Neural progenitor cell (in vitro differentiated cells): ENCODE data around the gene CLCF1. TPM values are rescaled to one million over a fixed set of nuclear protein-coding genes. Genes with fewer than 3 reads are reported as not detected.
A peak's percentile ranks its signal among the peaks of the same experiment; 100 is the strongest.

ENCODE experiments used
- DNase-seq: peaks from one replicate; pipeline ENCODE4 v3.0.0-alpha.2; 2016; ENCODE audit warnings: low spot score
- H2AFZ ChIP-seq: fragments of 200-600 bp; sonication (generic); replicated peaks from 2 replicates; pipeline ENCODE4 v1.6.1; 2016; ENCODE audit warnings: antibody characterized with exemption
- H3F3A ChIP-seq: fragments of 200-600 bp; sonication (generic); 2 replicates; pipeline ENCODE4 v1.6.1; 2016; ENCODE audit warnings: antibody characterized with exemption, low read depth
- H3K27ac ChIP-seq: fragments of 200-600 bp; sonication (generic); 2 replicates; pipeline ENCODE4 v1.5.1; 2016; ENCODE audit warnings: mild to moderate bottlenecking
- H3K27me3 ChIP-seq: fragments of 200-600 bp; sonication (generic); 2 replicates; pipeline ENCODE4 v1.6.1; 2016; ENCODE audit warnings: mild to moderate bottlenecking, moderate library complexity
- H3K36me3 ChIP-seq: fragments of 200-600 bp; sonication (generic); 2 replicates; pipeline ENCODE4 v1.5.1; 2016
- H3K4me1 ChIP-seq: fragments of 200-600 bp; sonication (generic); 2 replicates; pipeline ENCODE4 v1.6.1; 2016; ENCODE audit warnings: mixed run types
- H3K4me2 ChIP-seq: fragments of 200-600 bp; sonication (generic); 2 replicates; pipeline ENCODE4 v1.6.1; 2016
- H3K4me3 ChIP-seq: fragments of 200-600 bp; sonication (generic); 2 replicates; pipeline ENCODE4 v1.5.1; 2016
- H3K79me2 ChIP-seq: fragments of 200-600 bp; sonication (generic); 2 replicates; pipeline ENCODE4 v1.6.1; 2016; ENCODE audit warnings: low read depth
- H3K9ac ChIP-seq: fragments of 200-600 bp; sonication (generic); 2 replicates; pipeline ENCODE4 v1.6.1; 2016
- H3K9me3 ChIP-seq: fragments of 200-600 bp; sonication (generic); 2 replicates; pipeline ENCODE4 v1.5.1; 2016; ENCODE audit warnings: low read depth
- H4K20me1 ChIP-seq: fragments of 200-600 bp; sonication (generic); 2 replicates; pipeline ENCODE4 v1.6.1; 2016; ENCODE audit warnings: low read depth
- H3K27ac Mint-ChIP-seq: 3 replicates; pipeline ENCODE4 v1.8.0; 2021; ENCODE audit warnings: mixed read lengths
- H3K27me3 Mint-ChIP-seq: 2 replicates; pipeline ENCODE4 v1.8.0; 2022; ENCODE audit warnings: low read depth, mild to moderate bottlenecking, inconsistent platforms, moderate library complexity, mixed read lengths; ENCODE audit not compliant: insufficient read depth
- H3K36me3 Mint-ChIP-seq: 3 replicates; pipeline ENCODE4 v1.8.0; 2021; ENCODE audit warnings: mixed read lengths
- H3K4me1 Mint-ChIP-seq: 3 replicates; pipeline ENCODE4 v1.8.0; 2021; ENCODE audit warnings: mixed read lengths
- H3K4me3 Mint-ChIP-seq: 3 replicates; pipeline ENCODE4 v1.8.0; 2021; ENCODE audit warnings: mild to moderate bottlenecking, moderate library complexity, mixed read lengths
- H3K9me3 Mint-ChIP-seq: 3 replicates; pipeline ENCODE4 v1.8.0; 2020; ENCODE audit warnings: mixed read lengths
- CTCF ChIP-seq: fragments of 200-600 bp; sonication (generic); IDR thresholded peaks from 2 replicates; pipeline ENCODE4 v1.5.1; 2017; ENCODE audit warnings: antibody characterized with exemption, mild to moderate bottlenecking
- EZH2 ChIP-seq: fragments of 200-600 bp; sonication (generic); IDR thresholded peaks from 2 replicates; pipeline ENCODE4 v1.6.1; 2017; ENCODE audit warnings: antibody characterized with exemption, mild to moderate bottlenecking, moderate library complexity
- EZH2phosphoT487 ChIP-seq: fragments of 200-600 bp; sonication (generic); IDR thresholded peaks from 2 replicates; pipeline ENCODE4 v1.6.1; 2017; ENCODE audit warnings: antibody characterized with exemption
- total RNA-seq: library from RNA; depleted of rRNA; stranded (reverse); fragments of >200 nt; gene quantifications from 2 replicates; pipeline ENCODE4 v1.2.3, GENCODE V29; 2015; ENCODE audit warnings: low replicate concordance

CLCF1 gene
- total RNA-seq, 1 donor from 2014 or later: 2.0 TPM

GRCh38 chr11:67381244-67381972 is 8.0 kb upstream of the CLCF1 start:
- no peaks in the 10 kb centered on the region for H3K36me3 ChIP-seq
- H3K9me3 Mint-ChIP-seq: no peaks in the 10 kb centered on the region
- DNase-seq: no peak
- H4K20me1 ChIP-seq: no peaks in the 10 kb centered on the region
- no peak overlapping the region for H3K4me3 ChIP-seq
- peaks cover 7% of the 10 kb centered on the region for H3K4me1 ChIP-seq
- no peak overlapping the region for H3K9ac ChIP-seq
- H3K27me3 Mint-ChIP-seq: peaks cover 6% of the 10 kb centered on the region
- H3K4me2 ChIP-seq: no peak overlapping the region
- H3K4me3 Mint-ChIP-seq: no peak overlapping the region
- no peaks in the 10 kb centered on the region for H3K9me3 ChIP-seq
- no peak overlapping the region for H2AFZ ChIP-seq
- TF ChIP-seq EZH2 (no peak), CTCF (no peak), EZH2phosphoT487 (no peak)
- H3K36me3 Mint-ChIP-seq: no peaks in the 10 kb centered on the region
- peaks cover 6% of the 10 kb centered on the region for H3F3A ChIP-seq
- H3K79me2 ChIP-seq: no peaks in the 10 kb centered on the region
- H3K27ac ChIP-seq: no peak overlapping the region
- H3K27me3 ChIP-seq: peaks cover 28% of the 10 kb centered on the region
- H3K4me1 Mint-ChIP-seq: peaks cover 14% of the 10 kb centered on the region
- H3K27ac Mint-ChIP-seq: no peak overlapping the region

DNA sequence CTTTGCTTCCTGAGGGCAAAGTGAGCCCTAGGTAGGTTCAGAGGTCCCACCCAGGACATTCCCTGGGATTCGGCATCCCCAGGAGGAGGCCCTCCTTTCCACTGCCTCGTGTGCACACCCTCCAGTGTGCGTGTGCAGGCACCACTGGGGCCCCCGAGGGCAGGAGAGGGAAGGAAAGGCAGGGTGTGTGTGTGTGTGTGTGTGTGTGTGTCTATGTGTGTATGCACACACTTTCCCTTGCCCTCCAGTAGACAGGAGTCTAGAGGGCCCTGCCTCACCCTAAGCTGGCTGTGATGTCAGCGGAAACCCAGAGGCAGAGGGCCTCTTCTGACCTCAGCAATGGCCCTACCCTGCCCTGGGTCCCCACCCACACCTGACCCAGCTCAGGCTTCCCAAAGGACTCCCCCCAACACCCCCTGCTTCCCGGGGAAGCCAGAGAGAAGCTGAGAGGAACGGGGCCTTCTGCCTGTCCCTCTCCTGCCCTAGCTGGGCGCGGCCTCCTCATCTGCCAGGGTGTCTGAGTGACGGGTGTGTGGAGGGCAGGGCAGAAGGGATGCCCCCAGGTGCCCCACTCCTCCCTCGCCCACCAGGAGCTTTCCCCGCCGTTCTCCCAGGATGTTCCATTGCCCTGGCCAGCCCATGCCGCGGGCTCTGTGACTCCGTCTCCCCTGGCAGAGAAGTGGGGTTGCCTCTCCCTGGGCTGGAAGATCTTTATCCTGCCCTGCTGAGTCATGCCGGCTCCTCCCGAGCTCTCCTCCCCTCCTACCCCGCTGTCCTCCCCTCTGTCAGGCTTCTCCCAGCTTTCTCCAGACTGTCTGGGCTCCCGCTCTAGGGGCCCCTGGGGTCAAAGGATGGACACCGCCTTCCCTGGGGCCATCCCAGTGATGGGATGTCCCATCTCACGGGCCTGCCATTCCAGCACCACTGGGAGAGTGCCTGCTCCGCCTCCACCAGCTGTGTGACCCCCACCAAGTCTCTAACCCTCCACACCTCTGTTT is 6.0 kb upstream of the CLCF1 start:
- Mint-ChIP-seq H3K9me3 (no peaks in the 10 kb centered on the region), H3K27ac (no peak overlapping the region), H3K36me3 (no peaks in the 10 kb centered on the region), H3K4me1 (peaks cover 30% of the 10 kb centered on the region), H3K27me3 (peaks cover 11% of the 10 kb centered on the region), H3K4me3 (no peak overlapping the region)
- H3K4me2 ChIP-seq: no peak overlapping the region
- H3K9me3 ChIP-seq: no peaks in the 10 kb centered on the region
- H3K27ac ChIP-seq: no peak overlapping the region
- no peak overlapping the region for H3K4me3 ChIP-seq
- peaks cover 28% of the 10 kb centered on the region for H3K4me1 ChIP-seq
- no peak for DNase-seq
- no peaks in the 10 kb centered on the region for H3K79me2 ChIP-seq
- H3K27me3 ChIP-seq: peaks cover 41% of the 10 kb centered on the region
- H4K20me1 ChIP-seq: no peaks in the 10 kb centered on the region
- TF ChIP-seq EZH2phosphoT487 (no peak), EZH2 (no peak), CTCF (no peak)
- H3F3A ChIP-seq: peaks cover 22% of the 10 kb centered on the region
- H2AFZ ChIP-seq: no peak overlapping the region
- H3K36me3 ChIP-seq: no peaks in the 10 kb centered on the region
- no peak overlapping the region for H3K9ac ChIP-seq

DNA sequence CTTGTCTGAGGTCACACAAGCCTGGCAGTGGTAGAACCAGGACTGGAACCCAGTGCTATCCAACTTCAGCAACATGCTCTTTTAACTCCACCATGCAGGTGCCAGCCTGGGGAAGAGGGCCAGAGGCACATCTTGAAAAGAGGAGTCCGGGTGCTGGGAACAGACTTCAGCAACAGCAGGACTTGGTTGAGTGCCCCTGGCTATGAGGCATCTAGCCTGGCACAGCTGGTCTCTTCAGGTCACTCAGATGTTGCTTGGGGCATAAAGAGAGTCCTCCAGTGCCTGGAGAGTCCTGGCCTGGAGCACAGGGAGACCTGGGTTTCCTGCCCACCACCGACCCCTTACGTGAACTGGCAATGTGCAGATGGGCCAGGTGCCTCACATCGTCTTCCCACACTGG is 5.1 kb upstream of the CLCF1 start:
- Histone ChIP-seq H3K79me2 (no peaks in the 10 kb centered on the region), H3K4me1 (peaks cover 33% of the 10 kb centered on the region), H3K27me3 (peaks cover 45% of the 10 kb centered on the region), H3K27ac (no peak overlapping the region), H3K9me3 (no peaks in the 10 kb centered on the region), H3K4me2 (no peak overlapping the region), H3F3A (peaks cover 29% of the 10 kb centered on the region), H3K4me3 (no peak overlapping the region), H3K36me3 (no peaks in the 10 kb centered on the region), H3K9ac (no peak overlapping the region), H4K20me1 (no peaks in the 10 kb centered on the region), H2AFZ (no peak overlapping the region)
- H3K27me3 Mint-ChIP-seq: peaks cover 14% of the 10 kb centered on the region
- no peaks in the 10 kb centered on the region for H3K9me3 Mint-ChIP-seq
- DNase-seq: no peak
- no peak overlapping the region for H3K4me3 Mint-ChIP-seq
- H3K36me3 Mint-ChIP-seq: no peaks in the 10 kb centered on the region
- peak overlapping the region; percentile 69 for H3K27ac Mint-ChIP-seq
- H3K4me1 Mint-ChIP-seq: peaks cover 35% of the 10 kb centered on the region
- TF ChIP-seq CTCF (no peak), EZH2phosphoT487 (no peak), EZH2 (no peak)
